CD4-positive, alpha-beta T cell treated with Interleukin-4 for 4 hours (primary cell): ENCODE data around the gene TRIM41.
"Not testable (repeated sequence)": the region's sequence is repeated elsewhere in the genome, so short reads cannot be mapped to it uniquely, and the experiment has no call there.

ENCODE experiments used
- DNase-seq: peaks from one replicate; pipeline ENCODE4 v3.0.0-alpha.2; 2020

TRIM41 gene

GRCh38 chr5:181223058-181223728 is at the start of gene TRIM41:
Gene TRIM41 (plus strand): TSS chr5:181223281. CDS start chr5:181224000, 719 bp downstream.
- peak; percentile 99 for DNase-seq

- peak; percentile 49 for DNase-seq
These were observed 49.4 kb upstream of the TRIM41 start for GRCh38 chr5:181173420-181174342.

- no peak for DNase-seq
These were observed 46.7 kb upstream of the TRIM41 start for GRCh38 chr5:181176254-181176952.

- not testable (repeated sequence) for DNase-seq
These were observed 45.5 kb upstream of the TRIM41 start for GRCh38 chr5:181177559-181177958.

GRCh38 chr5:181181650-181182565 is 41.2 kb upstream of the TRIM41 start:
- peak; percentile 79 for DNase-seq

GRCh38 chr5:181182651-181183050 is 40.4 kb upstream of the TRIM41 start:
- DNase-seq, result no peak

GRCh38 chr5:181184845-181185216 is 38.2 kb upstream of the TRIM41 start:
- no peak for DNase-seq

- no peak for DNase-seq
These were observed 37.5 kb upstream of the TRIM41 start for GRCh38 chr5:181185560-181185959.

- DNase-seq, result no peak
These were observed 37.1 kb upstream of the TRIM41 start for GRCh38 chr5:181186022-181186421.

- no peak for DNase-seq
These were observed 36.0 kb upstream of the TRIM41 start for GRCh38 chr5:181186986-181187499.

GRCh38 chr5:181187500-181188213 is 35.4 kb upstream of the TRIM41 start:
- no peak for DNase-seq

GRCh38 chr5:181188700-181189362 is 34.2 kb upstream of the TRIM41 start:
- peak; percentile 78 for DNase-seq

GRCh38 chr5:181189363-181189961 is 33.6 kb upstream of the TRIM41 start:
- peak; percentile 82 for DNase-seq

GRCh38 chr5:181189962-181190710 is 32.9 kb upstream of the TRIM41 start:
- no peak for DNase-seq

- DNase-seq, result no peak
These were observed 32.2 kb upstream of the TRIM41 start for GRCh38 chr5:181190711-181191525.

- DNase-seq, result peak; percentile 95
These were observed 31.4 kb upstream of the TRIM41 start for GRCh38 chr5:181191526-181192336.

- DNase-seq, result no peak
These were observed 30.6 kb upstream of the TRIM41 start for GRCh38 chr5:181192337-181193046.
